Measurements from ENCODE around the gene WNK2. TPM values are rescaled to one million over a fixed set of nuclear protein-coding genes. Genes with fewer than 3 reads are reported as not detected.
"Not testable (repeated sequence)": the region's sequence is repeated elsewhere in the genome, so short reads cannot be mapped to it uniquely, and the experiment has no call there.

WNK2 gene
- total RNA-seq, 1 donor from 2014 or later, result 1.1 TPM

DNA sequence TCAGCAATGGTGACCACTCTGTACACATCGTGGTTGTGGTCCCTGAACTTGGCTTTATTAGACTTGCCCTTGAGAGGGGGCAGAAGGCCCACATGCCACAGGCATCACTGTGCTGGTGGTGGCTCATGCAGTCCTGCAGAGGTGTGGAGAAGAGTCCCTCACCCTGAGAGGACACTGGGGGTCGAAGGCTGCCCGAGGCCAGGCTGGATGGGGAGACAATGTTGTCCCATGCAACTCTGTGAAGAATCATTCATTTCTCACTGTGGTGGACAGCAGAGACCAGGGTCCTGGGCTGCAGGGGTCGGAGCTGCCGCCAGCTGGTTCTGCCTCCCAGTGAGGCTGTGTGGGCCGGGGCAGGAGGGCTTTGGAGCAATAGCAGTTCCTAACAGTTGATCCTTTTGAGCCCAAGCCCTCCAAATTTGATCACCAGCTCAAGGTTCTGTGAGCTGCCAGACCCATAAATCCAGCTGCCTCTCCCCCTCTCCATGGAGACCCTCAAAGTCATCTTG is 139.6 kb downstream of the WNK2 start:
- not testable (repeated sequence) for DNase-seq (ENCODE audit: low spot score)

DNA sequence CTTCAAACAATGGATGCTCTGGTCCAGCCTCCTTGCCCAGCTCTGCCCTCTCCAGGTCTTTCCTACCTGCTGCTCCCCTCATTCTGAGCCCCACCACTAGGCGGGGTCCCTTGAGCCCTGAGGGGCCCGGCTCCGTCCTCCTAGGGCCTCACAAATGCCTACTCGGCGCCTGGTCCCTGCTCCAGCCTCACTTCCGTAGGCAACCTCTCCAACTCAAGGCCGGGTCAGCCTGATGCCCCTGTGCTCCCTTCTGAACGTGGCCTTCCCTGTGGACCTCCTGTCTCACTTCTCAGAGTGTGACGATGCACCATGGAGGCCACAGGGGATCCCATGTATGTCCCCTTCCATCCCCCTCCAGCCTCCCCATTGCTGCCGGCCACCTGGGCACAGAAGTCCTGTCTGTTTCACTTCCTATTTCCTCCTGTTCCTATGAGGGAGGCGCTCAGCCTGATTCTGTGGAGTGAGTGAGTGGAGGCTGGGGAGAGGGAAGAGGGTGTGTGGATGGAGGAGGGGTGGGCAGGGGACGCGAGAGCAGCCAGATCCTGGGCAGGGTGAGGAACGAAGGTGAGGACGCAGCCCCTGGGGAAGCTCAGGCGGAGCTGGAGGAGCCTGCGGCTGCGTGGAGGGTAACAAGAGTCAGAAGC is 140.4 kb downstream of the WNK2 start:
- no peak for DNase-seq (ENCODE audit: low spot score)

DNA sequence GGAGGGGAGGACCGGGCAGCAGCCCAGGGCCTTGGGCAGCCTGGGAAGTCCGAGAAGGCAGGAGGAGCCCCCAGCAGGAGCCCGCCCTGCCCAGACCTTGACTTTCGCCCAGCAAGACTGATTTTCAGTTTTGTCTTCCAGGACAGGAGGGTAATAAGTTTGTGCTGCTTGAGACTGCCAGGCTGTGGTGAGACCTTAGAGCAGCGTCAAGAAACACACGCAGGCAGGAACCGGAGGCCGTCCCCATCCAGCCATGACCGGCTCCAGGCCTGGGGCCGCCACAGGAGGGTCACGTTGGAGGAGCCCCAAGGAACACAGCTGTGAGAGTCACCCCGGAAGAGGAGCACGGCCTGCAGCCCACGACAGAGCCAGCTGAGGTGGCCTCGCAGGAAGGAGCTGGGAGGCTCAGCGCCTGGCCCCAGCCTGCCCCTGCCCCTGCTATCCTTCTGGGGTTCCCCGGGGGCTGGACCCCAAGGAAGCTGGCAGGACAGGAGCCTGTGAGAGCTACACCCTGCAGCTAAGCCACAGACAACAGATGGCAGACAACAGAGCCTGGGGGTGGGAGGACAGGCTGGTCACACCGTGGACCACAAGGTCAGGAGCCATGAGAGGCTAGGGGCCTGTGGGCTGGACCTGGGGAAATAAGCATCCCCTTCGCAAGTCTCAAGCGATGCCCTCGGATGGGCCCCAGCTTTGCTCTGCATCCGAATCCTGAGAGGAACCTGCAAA is 141.5 kb downstream of the WNK2 start:
- DNase-seq (ENCODE audit: low spot score), result no peak

DNA sequence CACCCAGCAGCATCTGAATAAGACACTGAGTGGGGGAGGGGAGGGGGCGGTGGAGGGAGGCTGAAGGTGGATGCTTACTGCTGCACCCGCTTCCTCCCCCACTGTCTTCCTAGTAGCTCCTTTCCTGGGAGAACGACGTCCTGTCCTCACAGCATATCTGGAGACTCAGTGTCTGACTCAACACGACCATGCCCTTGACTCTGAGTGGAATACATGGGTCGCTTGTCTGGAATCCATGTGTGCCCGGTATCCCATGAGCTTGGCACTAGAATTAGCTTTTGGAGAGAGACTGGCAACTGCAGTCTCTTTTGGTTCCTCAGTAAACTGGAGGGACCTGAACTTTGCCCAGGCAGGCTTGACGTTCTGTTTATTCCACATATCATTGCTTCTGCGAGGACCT is 142.1 kb downstream of the WNK2 start:
- no peak for DNase-seq (ENCODE audit: low spot score)

DNA sequence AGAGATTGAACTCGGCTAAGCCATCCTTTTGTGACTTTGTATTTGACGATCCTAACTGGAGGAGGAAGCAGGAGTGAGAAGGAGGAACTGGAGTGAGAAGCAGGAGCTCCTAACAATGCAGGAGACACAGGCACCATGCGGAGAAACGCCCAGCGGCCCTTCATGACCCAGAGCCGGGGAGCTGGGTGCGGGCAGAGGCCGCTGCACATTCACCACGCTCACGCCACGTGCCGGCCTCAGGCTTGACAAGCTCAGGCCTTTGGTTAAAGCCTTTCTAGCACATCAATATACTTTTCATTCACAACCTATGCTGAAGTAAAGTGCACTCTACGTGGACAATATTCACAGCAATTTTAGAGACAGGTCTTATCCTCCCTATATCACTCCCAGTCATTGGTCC is 142.7 kb downstream of the WNK2 start:
- no peak for DNase-seq (ENCODE audit: low spot score)

DNA sequence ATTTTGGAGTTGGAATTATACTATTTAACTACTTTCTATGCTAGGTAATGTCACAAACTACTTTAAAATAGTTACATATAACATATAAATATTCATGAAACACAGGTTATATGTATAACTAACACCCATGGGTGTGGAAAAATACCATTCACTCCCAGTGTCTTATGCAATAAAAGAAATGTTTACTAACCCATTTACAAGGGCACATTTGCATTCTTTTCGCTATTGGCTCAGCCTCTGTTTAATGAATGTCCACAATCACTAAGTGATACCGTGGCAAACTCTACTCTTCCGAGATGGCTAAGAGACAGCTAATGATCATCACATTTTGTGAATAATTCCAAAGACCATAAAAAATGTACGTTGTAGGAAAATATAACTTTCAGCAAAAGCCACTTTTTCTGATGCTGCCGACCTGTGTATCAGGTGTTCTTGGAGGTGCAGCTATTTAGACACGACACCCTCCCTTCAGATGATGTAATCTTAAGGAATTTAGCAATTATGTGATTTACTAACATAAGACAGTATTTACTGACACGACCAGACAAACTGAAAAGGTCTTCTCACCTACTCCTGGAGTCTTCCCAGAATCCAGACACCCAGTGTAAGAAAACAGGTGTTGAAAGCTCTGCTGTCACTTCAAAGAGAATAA is 145.8 kb downstream of the WNK2 start:
- no peak for DNase-seq (ENCODE audit: low spot score)

DNA sequence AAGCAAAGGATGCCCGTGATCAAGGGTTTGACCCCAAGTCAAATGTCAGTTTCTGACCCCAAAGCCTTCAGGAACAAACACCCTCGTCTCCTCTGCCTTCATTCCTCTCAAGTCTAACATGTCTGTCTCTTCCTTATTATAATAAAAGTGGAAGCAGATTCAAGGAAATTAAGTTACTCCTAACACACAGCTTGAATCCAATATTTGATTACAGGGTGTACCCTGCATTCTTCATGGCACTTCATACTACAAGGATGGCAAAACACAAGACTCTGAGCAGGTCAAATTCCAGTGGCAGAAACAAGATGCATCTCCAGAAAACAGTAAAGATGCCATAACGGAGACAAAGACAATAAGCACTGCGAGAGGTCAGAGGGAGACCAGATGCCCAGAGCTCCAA is 148.4 kb downstream of the WNK2 start:
- DNase-seq (ENCODE audit: low spot score), result no peak

DNA sequence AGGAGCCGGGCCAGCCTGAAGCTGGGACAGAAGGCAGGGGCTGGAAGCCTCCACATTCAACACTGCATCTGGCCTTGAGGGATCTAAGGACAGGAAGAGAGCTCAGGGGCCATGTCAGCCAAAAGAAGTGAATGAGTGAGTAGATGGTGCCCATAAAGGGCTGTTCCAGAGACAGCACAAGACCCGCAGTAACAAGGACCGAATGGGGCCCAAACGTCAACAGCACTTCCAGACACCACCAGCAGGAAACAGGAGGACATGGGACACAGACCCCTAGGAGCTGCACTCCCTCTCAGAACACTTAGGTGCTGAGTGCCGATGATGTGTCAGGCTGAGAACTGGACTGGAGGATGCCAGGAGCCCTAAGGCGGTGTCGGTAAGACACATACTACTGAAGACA is 152.8 kb downstream of the WNK2 start:
- DNase-seq (ENCODE audit: low spot score), result no peak

DNA sequence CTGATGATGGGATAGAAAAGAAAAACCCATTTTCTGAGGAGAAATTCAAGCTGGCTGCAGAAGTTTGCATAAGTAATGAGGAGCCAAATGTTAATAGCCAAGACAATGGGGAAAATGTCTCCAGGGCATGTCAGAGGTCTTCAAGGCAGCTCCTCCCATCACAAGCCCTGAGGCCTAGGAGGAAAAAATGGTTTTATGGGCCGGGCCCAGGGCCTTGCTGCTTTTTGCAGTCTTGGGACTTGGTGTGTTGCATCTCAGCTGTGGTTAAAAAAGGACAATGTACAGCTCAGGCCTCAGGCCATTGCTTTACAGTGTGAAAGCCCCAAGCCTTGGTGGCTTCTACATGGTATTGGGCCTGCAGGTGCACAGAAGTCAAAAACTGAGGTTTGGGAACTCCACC is 154.3 kb downstream of the WNK2 start:
- DNase-seq (ENCODE audit: low spot score), result not testable (repeated sequence)

DNA sequence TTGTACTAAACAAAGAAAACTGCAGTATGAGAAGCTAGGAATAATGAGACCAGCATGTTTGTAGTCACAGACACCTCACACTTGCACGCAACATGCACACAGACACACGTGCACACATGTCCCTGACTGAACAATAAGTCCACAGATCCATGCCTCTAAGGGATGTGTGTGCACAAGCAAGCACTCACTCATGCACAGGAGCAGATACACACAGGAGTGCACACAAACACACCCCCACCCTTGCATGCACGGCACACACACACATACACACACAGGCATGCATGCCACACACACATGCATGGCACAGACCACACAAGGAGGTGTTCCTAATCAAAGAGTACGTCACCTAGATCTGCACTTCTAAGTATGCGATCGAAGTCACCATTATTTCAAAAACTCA is 156.2 kb downstream of the WNK2 start:
- DNase-seq (ENCODE audit: low spot score), result no peak

DNA sequence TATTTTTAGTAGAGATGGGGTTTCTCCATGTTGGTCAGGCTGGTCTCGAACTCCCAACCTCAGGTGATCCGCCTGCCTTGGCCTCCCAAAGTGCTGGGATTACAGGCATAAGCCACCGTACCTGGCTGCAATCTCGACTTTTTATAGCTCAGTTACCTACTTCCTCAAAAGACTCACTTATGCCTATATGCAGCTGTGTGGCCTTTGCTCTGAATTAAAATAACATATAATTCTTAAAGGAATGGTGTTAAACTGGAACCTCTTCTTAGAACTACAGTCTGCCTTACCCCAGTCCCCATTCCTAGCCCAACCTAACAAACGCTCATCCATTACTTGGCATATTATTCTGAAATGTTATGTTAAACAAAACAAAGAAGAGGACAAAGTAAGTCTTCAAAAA is 157.9 kb downstream of the WNK2 start:
- not testable (repeated sequence) for DNase-seq (ENCODE audit: low spot score)

DNA sequence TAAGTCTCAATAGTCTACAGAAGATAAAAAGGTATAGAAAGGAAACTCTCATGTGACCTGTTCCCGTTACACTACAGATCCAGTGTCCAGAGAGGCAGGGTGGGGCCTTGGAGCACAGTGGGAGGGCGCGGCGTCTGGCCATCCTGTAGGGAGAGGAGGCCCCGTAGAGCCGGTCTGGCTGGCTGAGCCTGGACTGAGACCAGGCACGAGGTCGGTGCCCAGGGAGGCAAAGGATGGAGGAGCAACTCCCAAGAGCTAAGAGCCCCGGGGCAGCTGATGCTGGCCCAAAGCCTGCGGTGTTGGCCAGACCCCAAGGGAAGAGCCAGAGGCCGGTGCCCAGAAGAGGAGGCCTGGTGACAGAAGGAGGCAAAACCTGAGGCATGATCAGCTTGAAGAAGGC is 158.5 kb downstream of the WNK2 start:
- DNase-seq (ENCODE audit: low spot score), result not testable (repeated sequence)

DNA sequence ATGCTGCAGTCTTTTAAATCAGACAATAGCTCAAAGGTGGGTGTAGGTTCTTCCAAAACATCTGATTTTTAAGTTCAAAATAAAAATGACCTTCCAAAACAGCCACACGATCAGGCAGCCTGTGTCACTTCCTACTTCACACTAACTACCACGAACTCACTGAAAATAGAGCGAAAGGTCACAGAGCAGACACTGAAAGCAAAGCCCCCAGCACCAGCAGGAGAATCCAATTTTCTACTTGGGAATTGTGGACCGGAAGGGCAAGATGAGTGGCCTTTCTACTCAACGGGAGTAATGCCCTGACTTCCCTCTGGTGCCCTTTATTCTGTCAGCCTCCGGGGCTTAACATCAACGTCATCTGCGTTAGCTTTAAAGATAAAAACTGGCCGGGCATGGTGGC is 159.7 kb downstream of the WNK2 start:
- no peak for DNase-seq (ENCODE audit: low spot score)

DNA sequence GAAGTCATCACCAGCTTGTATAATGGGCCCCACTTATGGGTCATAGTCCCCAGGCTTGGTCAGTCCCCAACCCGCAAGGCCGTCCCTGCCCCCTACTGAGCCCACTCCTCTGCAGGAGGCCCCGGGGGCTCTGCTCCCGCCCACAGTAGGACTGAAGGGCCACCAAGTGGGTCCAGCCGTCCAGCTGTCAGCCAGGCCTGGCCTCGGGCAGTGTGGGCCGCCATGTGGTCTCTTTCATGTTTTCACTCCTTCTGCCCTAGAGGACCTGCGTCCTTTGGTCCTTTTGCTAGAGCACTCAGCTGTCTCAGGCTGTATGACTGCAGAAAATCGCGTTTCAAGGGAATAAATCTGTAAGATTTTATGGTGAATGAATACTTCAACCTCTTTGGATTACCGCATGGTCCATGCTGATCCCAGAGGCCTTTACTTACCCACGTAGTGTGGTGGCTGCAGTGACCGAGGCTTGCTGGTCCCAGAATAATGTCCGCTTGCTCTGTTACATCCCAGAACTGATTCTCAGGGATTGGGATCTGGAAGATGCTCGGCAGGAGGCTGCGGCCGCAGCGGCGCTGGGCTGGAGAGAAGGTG is 161.8 kb downstream of the WNK2 start:
- no peak for DNase-seq (ENCODE audit: low spot score)

DNA sequence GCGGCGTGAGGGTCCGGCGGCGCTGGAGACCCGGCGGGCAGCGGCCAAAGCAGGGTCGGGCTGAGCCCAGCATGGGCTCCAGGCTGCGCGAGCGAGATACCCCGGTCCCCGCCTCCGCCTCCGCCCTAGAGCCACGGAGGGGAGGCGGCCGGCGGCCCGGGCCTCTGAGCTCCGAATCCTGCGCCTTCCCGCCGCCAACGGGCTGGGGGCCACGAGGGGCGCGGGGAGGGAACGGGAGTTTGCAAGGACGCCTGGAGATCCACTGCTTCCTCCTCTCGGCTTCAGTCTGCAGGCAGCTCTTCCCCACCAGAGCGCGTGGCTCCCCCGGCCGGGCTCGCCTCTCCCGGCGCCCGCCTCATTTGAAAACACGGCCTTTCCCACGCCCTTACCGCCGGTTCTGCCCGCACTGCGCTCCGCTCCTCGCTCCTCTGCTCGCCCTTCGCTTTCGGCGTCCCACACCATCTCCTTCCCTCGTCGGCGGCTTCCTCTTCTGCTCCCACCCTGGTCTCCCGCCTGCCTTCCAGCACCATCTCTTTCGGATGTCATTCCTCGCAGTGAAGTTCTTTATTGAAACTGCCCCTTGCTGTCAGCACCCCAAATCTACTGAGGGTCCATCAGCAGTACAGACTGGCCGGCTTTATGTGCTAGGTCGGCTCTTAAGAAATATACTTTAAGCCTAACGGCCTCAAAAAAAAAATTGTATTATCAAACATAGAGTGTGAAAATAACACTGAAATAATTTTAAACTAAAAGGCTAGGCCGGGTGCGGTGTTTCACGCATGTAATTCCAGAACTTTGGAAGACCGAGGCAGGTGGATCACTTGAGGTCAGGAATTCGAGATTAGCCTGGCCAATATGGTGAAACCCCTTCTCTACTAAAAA is 162.5 kb downstream of the WNK2 start:
- DNase-seq (ENCODE audit: low spot score), result no peak

DNA sequence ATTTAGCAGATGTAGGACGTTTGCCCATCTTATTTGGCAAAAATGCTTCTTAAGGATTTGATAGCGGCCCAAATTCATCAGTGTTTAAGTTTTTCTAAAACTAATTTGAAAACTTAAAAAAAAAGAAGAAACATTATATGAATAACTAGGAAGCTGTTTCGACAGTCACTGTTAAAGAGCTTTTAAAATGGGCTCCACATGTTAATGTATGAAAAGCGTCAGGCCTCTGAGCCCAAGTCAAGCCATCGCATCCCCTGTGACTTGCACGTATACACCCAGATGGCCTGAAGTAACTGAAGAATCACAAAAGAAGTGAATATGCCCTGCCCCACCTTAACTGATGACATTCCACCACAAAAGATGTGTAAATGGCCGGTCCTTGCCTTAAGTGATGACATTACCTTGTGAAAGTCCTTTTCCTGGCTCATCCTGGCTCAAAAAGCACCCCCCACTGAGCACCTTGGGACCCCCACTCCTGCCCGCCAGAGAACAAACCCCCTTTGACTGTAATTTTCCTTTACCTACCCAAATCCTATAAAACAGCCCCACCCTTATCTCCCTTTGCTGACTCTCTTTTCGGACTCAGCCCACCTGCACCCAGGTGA is 163.5 kb downstream of the WNK2 start:
- DNase-seq (ENCODE audit: low spot score), result not testable (repeated sequence)

DNA sequence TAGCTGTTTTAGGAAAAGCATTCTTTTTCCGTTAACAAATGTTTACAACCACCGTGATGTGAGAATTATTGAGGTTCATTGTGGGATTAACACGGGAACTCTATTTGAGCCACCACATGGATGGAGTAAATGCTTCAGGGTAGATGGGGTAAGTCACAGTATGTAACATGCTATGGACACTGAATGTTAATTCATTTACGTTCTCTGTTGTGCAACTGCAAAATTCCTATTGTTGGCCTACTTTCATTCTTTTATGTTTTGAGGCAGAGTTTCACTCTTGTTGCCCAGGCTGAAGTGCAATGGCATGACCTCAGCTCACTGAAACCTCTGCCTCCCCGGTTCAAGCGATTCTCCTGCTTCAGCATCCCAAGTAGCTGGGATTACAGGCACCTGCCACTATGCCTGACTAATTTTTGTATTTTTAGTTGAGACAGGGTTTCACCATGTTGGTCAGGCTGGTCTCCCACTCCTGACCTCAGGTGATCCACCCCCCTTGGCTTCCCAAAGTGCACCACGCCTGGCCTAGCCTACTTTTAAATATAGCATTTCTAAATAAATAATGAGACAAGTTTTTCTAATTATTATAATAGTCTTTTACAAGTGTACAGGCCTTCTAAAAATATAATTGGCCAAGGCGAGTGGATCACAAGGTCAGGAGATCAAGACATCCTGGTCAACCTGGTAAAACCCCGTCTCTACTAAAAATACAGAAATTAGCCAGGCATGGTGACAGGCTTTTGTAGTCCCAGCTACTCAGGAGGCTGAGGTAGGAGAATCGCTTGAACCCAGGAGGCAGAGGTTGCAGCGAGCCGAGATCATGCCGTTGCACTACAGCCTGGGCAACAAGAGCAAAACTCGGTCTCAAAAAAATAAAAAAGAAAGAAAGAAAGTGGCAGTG is 169.7 kb downstream of the WNK2 start:
- not testable (repeated sequence) for DNase-seq (ENCODE audit: low spot score)

DNA sequence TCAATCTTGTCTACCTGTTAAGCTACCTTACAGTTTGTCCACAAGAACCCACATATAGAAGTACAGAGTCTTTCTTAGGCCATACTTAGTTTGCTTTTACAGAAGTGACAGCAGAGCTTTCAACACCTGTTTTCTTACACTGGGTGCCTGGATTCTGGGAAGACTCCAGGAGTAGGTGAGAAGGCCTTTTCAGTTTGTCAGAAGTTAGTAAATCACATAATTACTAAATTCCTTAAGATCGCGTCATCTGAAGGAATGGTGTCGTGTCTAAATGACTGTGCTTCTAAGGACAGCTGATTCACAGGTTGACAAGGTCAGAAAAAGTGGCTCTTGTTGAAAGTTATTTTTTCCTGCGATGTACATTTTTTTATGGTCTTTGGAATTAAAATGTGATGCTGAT is 170.5 kb downstream of the WNK2 start:
- no peak for DNase-seq (ENCODE audit: low spot score)

DNA sequence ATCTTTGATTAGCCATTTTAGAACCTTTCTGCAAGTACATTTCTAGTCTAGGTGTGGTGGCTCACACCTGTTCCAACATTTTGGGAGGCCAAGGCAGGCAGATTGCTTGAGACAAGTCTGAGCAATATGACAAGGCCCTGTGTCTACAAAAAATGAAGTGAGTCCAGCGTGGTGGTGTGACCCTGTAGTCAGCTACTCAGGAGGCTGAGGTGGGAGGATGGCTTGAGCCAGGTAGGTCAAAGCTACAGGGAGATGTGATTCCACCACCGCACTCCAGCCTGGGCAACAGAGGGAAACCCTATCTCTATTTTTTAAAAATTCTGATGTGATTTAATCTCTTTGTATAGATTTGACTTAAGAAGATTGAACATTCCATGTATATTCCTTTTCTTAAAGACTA is 171.9 kb downstream of the WNK2 start:
- DNase-seq (ENCODE audit: low spot score), result no peak

DNA sequence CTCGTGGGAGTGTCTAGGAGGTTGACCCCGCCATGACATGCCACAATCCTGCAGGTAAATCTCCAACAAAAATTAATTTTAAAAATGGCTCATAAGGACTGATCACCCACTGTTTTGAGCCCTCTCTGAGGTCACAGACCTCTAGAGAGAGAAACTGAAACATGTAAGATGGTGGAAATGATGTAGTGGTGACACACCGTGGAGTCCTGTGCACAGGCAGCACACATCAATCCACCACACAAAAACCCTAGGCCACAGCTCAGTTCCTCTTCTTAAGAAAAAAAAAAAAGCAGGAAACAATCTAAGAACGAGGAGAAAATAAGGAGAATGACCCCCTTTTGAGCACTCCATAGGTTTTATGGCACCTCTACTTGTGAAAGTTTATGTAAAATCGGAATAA is 173.7 kb downstream of the WNK2 start:
- no peak for DNase-seq (ENCODE audit: low spot score)

Measured in mesenteric fat pad (tissue), 1 donor.